Neural crest cell (in vitro differentiated cells): ENCODE data around the gene GPC6. TPM values are rescaled to one million over a fixed set of nuclear protein-coding genes. Genes with fewer than 3 reads are reported as not detected.

Experiments used
- DNase-seq: peaks from one replicate; pipeline ENCODE4 v3.0.0; 2021; ENCODE audit warnings: low read depth, mixed read lengths, low spot score
- H3K27ac Mint-ChIP-seq: one replicate; pipeline ENCODE4 v1.8.0; 2021; ENCODE audit warnings: mild to moderate bottlenecking, mixed read lengths; ENCODE audit not compliant: unreplicated experiment
- H3K27me3 Mint-ChIP-seq: 2 replicates; pipeline ENCODE4 v1.8.0; 2021; ENCODE audit warnings: low read depth, mild to moderate bottlenecking, mixed read lengths
- H3K36me3 Mint-ChIP-seq: 2 replicates; pipeline ENCODE4 v1.8.0; 2021; ENCODE audit warnings: low read depth, mild to moderate bottlenecking, mixed read lengths
- H3K4me1 Mint-ChIP-seq: 2 replicates; pipeline ENCODE4 v1.8.0; 2021; ENCODE audit warnings: mixed read lengths
- H3K4me3 Mint-ChIP-seq: one replicate; pipeline ENCODE4 v1.8.0; 2021; ENCODE audit warnings: mild to moderate bottlenecking, mixed read lengths
- H3K9me3 Mint-ChIP-seq: 2 replicates; pipeline ENCODE4 v1.8.0; 2021; ENCODE audit warnings: mixed read lengths
- total RNA-seq: library from RNA; stranded (reverse); gene quantifications from 2 replicates; pipeline ENCODE4 v1.2.1, GENCODE V29; 2021
- TF ChIP-seq, protein P1 (sequence below): fragments of 200-600 bp; sonication (generic); conservative IDR thresholded peaks from 2 replicates; pipeline ENCODE4 v1.5.0; 2021; ENCODE audit warnings: antibody characterized with exemption, mild to moderate bottlenecking

GPC6 gene
- total RNA-seq, 1 donor from 2014 or later: 13.4 TPM

- no peaks in the 10 kb centered on the region for H3K27me3 Mint-ChIP-seq
These were observed 550.9 kb downstream of the GPC6 start for GRCh38 chr13:93777504-93777903.

GRCh38 chr13:93778548-93778947 lies 551.9 kb downstream of the GPC6 start:
- Mint-ChIP-seq H3K36me3 (no peaks in the 10 kb centered on the region), H3K27ac (no peak overlapping the region), H3K4me1 (no peaks in the 10 kb centered on the region), H3K4me3 (no peak overlapping the region), H3K9me3 (peaks cover 6% of the 10 kb centered on the region), H3K27me3 (no peaks in the 10 kb centered on the region)
- TF ChIP-seq, protein P1, sequence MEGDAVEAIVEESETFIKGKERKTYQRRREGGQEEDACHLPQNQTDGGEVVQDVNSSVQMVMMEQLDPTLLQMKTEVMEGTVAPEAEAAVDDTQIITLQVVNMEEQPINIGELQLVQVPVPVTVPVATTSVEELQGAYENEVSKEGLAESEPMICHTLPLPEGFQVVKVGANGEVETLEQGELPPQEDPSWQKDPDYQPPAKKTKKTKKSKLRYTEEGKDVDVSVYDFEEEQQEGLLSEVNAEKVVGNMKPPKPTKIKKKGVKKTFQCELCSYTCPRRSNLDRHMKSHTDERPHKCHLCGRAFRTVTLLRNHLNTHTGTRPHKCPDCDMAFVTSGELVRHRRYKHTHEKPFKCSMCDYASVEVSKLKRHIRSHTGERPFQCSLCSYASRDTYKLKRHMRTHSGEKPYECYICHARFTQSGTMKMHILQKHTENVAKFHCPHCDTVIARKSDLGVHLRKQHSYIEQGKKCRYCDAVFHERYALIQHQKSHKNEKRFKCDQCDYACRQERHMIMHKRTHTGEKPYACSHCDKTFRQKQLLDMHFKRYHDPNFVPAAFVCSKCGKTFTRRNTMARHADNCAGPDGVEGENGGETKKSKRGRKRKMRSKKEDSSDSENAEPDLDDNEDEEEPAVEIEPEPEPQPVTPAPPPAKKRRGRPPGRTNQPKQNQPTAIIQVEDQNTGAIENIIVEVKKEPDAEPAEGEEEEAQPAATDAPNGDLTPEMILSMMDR: no peak
- no peak for DNase-seq

More at GRCh38 chr13:93777504-93777903, 550.9 kb downstream of the GPC6 start:
- peaks cover 3% of the 10 kb centered on the region for H3K9me3 Mint-ChIP-seq
- H3K4me1 Mint-ChIP-seq: no peaks in the 10 kb centered on the region
- no peak overlapping the region for H3K27ac Mint-ChIP-seq
- no peak overlapping the region for H3K4me3 Mint-ChIP-seq
- TF ChIP-seq, protein P1: no peak
- no peak for DNase-seq
- no peaks in the 10 kb centered on the region for H3K36me3 Mint-ChIP-seq

- DNase-seq: no peak
- H3K4me1 Mint-ChIP-seq: peaks cover 6% of the 10 kb centered on the region
- no peaks in the 10 kb centered on the region for H3K36me3 Mint-ChIP-seq
- no peaks in the 10 kb centered on the region for H3K27me3 Mint-ChIP-seq
- no peak overlapping the region for H3K27ac Mint-ChIP-seq
- H3K9me3 Mint-ChIP-seq: peaks cover 8% of the 10 kb centered on the region
- TF ChIP-seq, protein P1: no peak
- no peak overlapping the region for H3K4me3 Mint-ChIP-seq
These were observed 557.6 kb downstream of the GPC6 start for GRCh38 chr13:93784191-93784590.

- Mint-ChIP-seq H3K4me1 (peaks cover 6% of the 10 kb centered on the region), H3K27me3 (peaks cover 6% of the 10 kb centered on the region), H3K36me3 (no peaks in the 10 kb centered on the region), H3K27ac (no peak overlapping the region), H3K4me3 (no peak overlapping the region), H3K9me3 (peaks cover 6% of the 10 kb centered on the region)
- DNase-seq: no peak
- TF ChIP-seq, protein P1: no peak
These were observed 560.4 kb downstream of the GPC6 start for GRCh38 chr13:93786846-93787489.

- no peaks in the 10 kb centered on the region for H3K36me3 Mint-ChIP-seq
- peaks cover 2% of the 10 kb centered on the region for H3K9me3 Mint-ChIP-seq
- no peak for DNase-seq
- TF ChIP-seq, protein P1: no peak
- H3K27me3 Mint-ChIP-seq: peaks cover 6% of the 10 kb centered on the region
- H3K27ac Mint-ChIP-seq: peak overlapping the region; percentile 4
- H3K4me1 Mint-ChIP-seq: peaks cover 6% of the 10 kb centered on the region
- H3K4me3 Mint-ChIP-seq: no peak overlapping the region
These were observed 561.8 kb downstream of the GPC6 start for GRCh38 chr13:93788456-93788855.
